ENCODE results near the gene MND1.

The MND1 gene

GRCh38 chr4:153346563-153346962 is 2.1 kb downstream of the MND1 start:
- no peak for DNase-seq (ENCODE audit: low read depth in 2 of 2)

- no peak for DNase-seq (ENCODE audit: low read depth in 2 of 2)
These were observed 2.6 kb downstream of the MND1 start for GRCh38 chr4:153347117-153347516.

- DNase-seq (ENCODE audit: low read depth in 2 of 2), result no peak
These were observed 3.5 kb downstream of the MND1 start for GRCh38 chr4:153348006-153348405.

GRCh38 chr4:153349206-153349805 is 4.8 kb downstream of the MND1 start:
- no peak for DNase-seq (ENCODE audit: low read depth in 2 of 2)

- no peak for DNase-seq (ENCODE audit: low read depth in 2 of 2)
These were observed 17.7 kb downstream of the MND1 start for GRCh38 chr4:153362184-153362583.

- no peak for DNase-seq (ENCODE audit: low read depth in 2 of 2)
These were observed 19.6 kb downstream of the MND1 start for GRCh38 chr4:153364061-153364460.

GRCh38 chr4:153365003-153365402 is 20.5 kb downstream of the MND1 start:
- DNase-seq (ENCODE audit: low read depth in 2 of 2), result no peak

GRCh38 chr4:153366486-153366885 is 22.0 kb downstream of the MND1 start:
- DNase-seq (ENCODE audit: low read depth in 2 of 2), result no peak

- DNase-seq (ENCODE audit: low read depth in 2 of 2), result no peak
These were observed 22.6 kb downstream of the MND1 start for GRCh38 chr4:153367092-153367491.

GRCh38 chr4:153369021-153369420 is 24.5 kb downstream of the MND1 start:
- no peak for DNase-seq (ENCODE audit: low read depth in 2 of 2)

- no peak for DNase-seq (ENCODE audit: low read depth in 2 of 2)
These were observed 27.3 kb downstream of the MND1 start for GRCh38 chr4:153371701-153372234.

GRCh38 chr4:153372967-153373562 is 28.6 kb downstream of the MND1 start:
- no peak for DNase-seq (ENCODE audit: low read depth in 2 of 2)

GRCh38 chr4:153374442-153374841 is 30.0 kb downstream of the MND1 start:
- DNase-seq (ENCODE audit: low read depth in 2 of 2), result no peak

GRCh38 chr4:153375303-153375702 is 30.8 kb downstream of the MND1 start:
- no peak for DNase-seq (ENCODE audit: low read depth in 2 of 2)

GRCh38 chr4:153383131-153383530 is 38.6 kb downstream of the MND1 start:
- DNase-seq (ENCODE audit: low read depth in 2 of 2), result no peak

GRCh38 chr4:153384160-153384559 is 39.7 kb downstream of the MND1 start:
- DNase-seq (ENCODE audit: low read depth in 2 of 2), result no peak

GRCh38 chr4:153385784-153386183 is 41.3 kb downstream of the MND1 start:
- no peak for DNase-seq (ENCODE audit: low read depth in 2 of 2)

GRCh38 chr4:153387981-153388380 is 43.5 kb downstream of the MND1 start:
- DNase-seq (ENCODE audit: low read depth in 2 of 2), result no peak

GRCh38 chr4:153393397-153393796 is 48.9 kb downstream of the MND1 start:
- no peak for DNase-seq (ENCODE audit: low read depth in 2 of 2)

- DNase-seq (ENCODE audit: low read depth in 2 of 2), result no peak
These were observed 50.5 kb downstream of the MND1 start for GRCh38 chr4:153394945-153395344.

GRCh38 chr4:153398713-153399112 is 54.2 kb downstream of the MND1 start:
- no peak for DNase-seq (ENCODE audit: low read depth in 2 of 2)

- DNase-seq (ENCODE audit: low read depth in 2 of 2), result no peak
These were observed 54.9 kb downstream of the MND1 start for GRCh38 chr4:153399358-153399757.

GRCh38 chr4:153401501-153401900 is 57.0 kb downstream of the MND1 start:
- DNase-seq (ENCODE audit: low read depth in 2 of 2), result no peak

- no peak for DNase-seq (ENCODE audit: low read depth in 2 of 2)
These were observed 57.9 kb downstream of the MND1 start for GRCh38 chr4:153402366-153402765.
